Transverse colon (tissue), 4 donors: ENCODE measurements around the gene CDH24.

Experiments
- CTCF ChIP-seq, 5 experiments: fragments of 200-600 bp in 3 of 5; fragments of 450-650 bp in 2 of 5; sonication (generic) in 3 of 5; IDR thresholded peaks; 1 replicate in 2 of 5; 2 replicates in 3 of 5; pipeline ENCODE4 v1.5.1; 2016 to 2017; ENCODE audit warnings: antibody characterized with exemption in 5 of 5, inconsistent platforms in 3 of 5, mild to moderate bottlenecking in 2 of 5, moderate library complexity in 1 of 5
- EP300 ChIP-seq: sonication (generic); formaldehyde crosslinking; IDR thresholded peaks from one replicate; pipeline ENCODE4 v1.6.1; 2017; ENCODE audit warnings: antibody characterized with exemption, low read depth
- POLR2A ChIP-seq: fragments of 450-650 bp; IDR thresholded peaks from one replicate; pipeline ENCODE4 v1.6.1; 2016; ENCODE audit warnings: antibody characterized with exemption, mild to moderate bottlenecking, moderate library complexity
- POLR2AphosphoS5 ChIP-seq, 3 donors: sonication (generic); formaldehyde crosslinking; IDR thresholded peaks; one replicate each; pipeline ENCODE4 v1.6.1; 2016; ENCODE audit warnings: antibody characterized with exemption in 3 of 3

- TF ChIP-seq CTCF (IDR thresholded peaks at IDR 0.05), result no peak
- TF ChIP-seq POLR2AphosphoS5 (IDR thresholded peaks at IDR 0.05), result no peak
- no peak for TF ChIP-seq EP300
- TF ChIP-seq POLR2A, result no peak
These were observed 51.2 kb downstream of the CDH24 start for GRCh38 chr14:23006188-23006534.
